Anterior cingulate cortex (tissue), 58 donors: Measurements from ENCODE around the gene COP1.
"Not testable (repeated sequence)": the region's sequence is repeated elsewhere in the genome, so short reads cannot be mapped to it uniquely, and the experiment has no call there.

ENCODE experiments used
- DNase-seq, 58 donors: peaks; one replicate each; lab custom pipeline; 2025; lab: John Stamatoyannopoulos, UW

COP1 gene

GRCh38 chr1:176141449-176141848 is 65.6 kb downstream of the COP1 start:
- no peak for DNase-seq

DNA sequence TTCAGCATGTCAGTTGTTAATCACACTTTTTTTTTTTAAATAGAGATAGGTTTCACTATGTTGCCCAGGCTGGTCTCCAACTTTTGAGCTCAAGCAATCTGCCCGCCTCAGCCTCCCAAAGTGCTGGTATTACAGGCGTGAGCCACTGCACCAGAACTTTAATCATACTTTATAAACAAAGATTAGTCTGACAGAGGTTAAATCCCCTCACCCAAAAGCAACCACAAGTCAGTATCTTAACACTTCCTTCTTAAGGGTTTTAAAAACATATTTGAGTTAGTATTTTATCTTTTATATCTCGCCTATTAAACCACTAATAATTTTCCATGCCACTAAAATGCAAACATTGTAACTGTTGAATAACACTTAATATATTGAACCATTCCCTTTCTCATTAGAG is 70.2 kb downstream of the COP1 start:
- DNase-seq: no peak

DNA sequence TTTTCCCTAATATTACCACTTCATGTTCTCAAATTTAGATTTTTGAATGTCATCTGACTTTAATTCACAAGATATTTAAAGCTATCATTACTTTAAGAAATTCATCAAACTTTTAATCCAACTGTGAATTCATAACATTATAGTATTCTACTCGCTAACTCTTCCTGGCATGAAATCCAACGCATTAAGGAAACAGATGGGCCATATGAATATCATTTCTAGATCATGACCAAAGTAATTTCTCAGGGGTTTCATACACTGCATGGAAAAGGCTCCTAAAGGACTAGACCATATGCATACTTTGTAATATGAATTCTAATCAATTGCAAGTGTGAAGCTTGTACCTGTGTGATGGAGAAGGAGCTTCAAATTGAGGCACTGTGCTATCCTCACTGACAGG is 72.4 kb downstream of the COP1 start:
- DNase-seq: no peak

DNA sequence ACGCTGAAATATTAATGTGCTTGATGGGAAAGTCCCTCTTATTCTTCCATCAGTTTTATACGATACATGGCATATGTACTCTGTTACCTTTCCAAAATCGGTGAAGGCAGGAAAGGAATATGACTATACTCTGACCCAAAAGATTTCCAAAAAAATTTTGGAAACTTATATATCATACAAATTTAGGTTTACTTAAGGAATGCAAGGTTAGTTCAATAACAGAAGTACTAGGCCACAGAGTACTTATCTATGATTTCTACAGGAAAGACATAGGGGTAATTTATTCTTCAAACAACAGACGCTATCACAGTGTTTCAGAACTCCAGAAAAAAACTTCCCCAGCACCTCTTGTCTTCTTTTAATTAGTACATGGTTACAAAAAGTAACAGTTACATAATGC is 84.8 kb downstream of the COP1 start:
- DNase-seq: no peak

- DNase-seq: no peak
Measured at GRCh38 chr1:176119549-176119948, 87.5 kb downstream of the COP1 start.

DNA sequence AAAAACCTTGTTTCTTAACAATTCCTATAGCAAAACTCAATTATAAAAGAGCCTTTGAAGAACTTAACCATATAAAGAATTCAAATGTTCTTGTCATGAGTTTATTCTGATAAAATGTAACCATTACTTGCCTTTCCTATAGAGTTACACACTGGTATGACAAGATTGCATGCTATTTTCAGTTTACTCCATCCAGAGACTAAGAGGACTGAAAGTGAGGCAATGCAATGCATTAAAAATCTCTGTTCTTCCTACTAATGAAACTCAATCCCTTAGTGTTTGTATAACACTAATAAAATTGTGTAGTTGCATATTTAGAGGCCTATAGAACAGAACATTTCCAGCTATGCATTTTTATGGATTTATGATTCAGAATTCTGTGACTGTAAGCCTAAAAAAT is 88.1 kb downstream of the COP1 start:
- DNase-seq: no peak

GRCh38 chr1:176111835-176112234 is 95.3 kb downstream of the COP1 start:
- DNase-seq: no peak

GRCh38 chr1:176110203-176110602 is 96.9 kb downstream of the COP1 start:
- DNase-seq: no peak

- DNase-seq: no peak
Measured at GRCh38 chr1:176102768-176103350, 104.2 kb downstream of the COP1 start.

- no peak for DNase-seq
Measured at GRCh38 chr1:176101951-176102642, 105.0 kb downstream of the COP1 start.

- DNase-seq: no peak
Measured at GRCh38 chr1:176098560-176098959, 108.5 kb downstream of the COP1 start.

GRCh38 chr1:176096015-176096414 is 111.1 kb downstream of the COP1 start:
- no peak for DNase-seq

GRCh38 chr1:176090766-176091165 is 116.3 kb downstream of the COP1 start:
- no peak for DNase-seq

GRCh38 chr1:176087746-176088145 is 119.3 kb downstream of the COP1 start:
- not testable (repeated sequence) for DNase-seq

DNA sequence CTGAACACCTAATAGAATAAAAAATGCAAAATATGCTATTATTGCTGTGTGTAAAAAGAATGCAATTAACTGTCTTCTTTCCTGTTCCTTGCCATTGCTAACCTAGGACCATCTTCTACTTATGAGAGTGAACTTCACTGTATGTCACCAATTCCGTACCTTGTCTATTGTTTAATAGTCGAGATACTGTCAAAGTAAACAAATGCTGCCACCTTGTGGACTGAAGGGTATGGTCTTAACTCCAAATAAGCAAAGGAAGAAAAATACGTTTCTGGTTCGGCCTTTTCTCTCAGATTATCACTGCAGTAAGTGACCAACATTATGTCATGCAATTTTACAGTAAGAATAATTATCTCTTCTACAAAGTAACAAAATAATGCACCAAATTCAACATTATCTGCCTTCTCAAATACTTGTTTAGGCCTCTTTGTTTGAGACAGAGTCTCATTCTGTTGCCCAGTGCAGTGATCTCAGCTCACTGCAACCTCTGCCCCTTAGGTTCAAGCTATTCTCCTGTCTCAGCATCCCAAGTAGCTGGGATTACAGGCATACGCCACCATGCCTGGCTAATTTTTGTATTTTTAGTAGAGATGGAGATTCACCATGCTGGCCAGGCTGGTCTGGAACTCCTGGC is 133.4 kb downstream of the COP1 start:
- peak in 13 of 58 donors; percentile 1 to 66 (median 14) for DNase-seq

GRCh38 chr1:176068901-176069300 is 138.2 kb downstream of the COP1 start:
- no peak for DNase-seq

DNA sequence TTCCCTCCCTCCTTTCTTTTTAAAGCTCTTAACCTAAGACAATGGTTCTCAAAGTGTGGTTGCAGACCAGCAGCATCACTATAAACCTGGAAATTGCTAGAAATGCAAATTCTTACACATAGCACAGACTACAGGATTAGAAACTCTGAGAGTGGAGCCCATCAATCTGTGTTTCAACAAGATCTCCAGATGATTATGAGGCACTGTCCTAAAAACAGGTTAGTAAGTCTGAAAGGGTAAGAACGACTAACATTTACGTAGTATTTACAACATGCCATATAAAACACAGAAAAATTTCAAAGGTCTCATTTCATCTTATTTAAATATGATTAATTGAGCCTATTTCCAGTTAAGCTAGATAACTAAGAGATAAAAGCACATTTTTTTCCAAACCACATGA is 138.8 kb downstream of the COP1 start:
- no peak for DNase-seq

DNA sequence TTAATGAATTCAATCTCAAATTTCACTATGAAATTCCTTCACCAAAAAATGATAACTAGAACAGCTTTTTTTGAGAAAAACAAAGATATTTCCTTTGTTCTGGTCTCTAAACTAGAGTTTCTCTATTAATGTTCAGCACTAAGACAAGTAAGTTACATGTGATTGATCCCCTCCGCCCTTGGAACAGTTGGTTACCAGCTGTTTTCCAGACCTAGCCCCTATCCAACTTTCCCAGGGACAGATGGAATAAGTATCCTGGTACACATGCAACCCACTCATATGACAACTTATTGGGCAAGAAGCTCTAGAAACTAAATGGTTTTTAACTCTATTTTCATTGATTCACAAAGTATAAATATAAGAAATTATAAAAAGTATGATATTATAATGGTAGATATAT is 140.4 kb downstream of the COP1 start:
- no peak for DNase-seq

- no peak for DNase-seq
Measured at GRCh38 chr1:176058686-176059085, 148.4 kb downstream of the COP1 start.

DNA sequence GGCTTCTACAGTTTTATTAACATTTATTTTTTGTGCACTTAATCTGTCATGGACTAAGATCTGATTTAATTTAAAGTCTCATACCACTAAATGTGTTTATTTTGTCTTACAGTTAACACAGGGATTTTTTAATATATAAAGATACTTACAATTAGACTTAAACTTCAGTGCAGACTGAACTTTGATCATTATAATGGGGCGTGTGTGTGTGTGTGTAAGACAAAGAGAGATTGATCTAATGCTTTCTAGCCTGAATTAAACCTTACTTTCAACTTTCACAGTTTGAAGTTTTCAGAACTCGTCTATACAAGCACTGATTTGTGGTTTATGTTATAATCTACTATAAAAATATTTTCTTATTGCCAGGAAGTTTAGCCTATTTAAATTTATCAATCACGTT is 150.8 kb downstream of the COP1 start:
- DNase-seq: no peak

- DNase-seq: no peak
Measured at GRCh38 chr1:176055398-176055797, 151.7 kb downstream of the COP1 start.

- DNase-seq: no peak
Measured at GRCh38 chr1:176051902-176052518, 155.1 kb downstream of the COP1 start.
